Non-pigmented ciliary epithelial cell (primary cell): Measurements from ENCODE around the gene RIMS4.

Experiments used
- DNase-seq: peaks from one replicate; pipeline ENCODE4 v3.0.0-alpha.2; 2010; ENCODE audit warnings: low read depth

Gene RIMS4

GRCh38 chr20:44739942-44740341 is 70.4 kb downstream of the RIMS4 start:
- DNase-seq = no peak

DNA sequence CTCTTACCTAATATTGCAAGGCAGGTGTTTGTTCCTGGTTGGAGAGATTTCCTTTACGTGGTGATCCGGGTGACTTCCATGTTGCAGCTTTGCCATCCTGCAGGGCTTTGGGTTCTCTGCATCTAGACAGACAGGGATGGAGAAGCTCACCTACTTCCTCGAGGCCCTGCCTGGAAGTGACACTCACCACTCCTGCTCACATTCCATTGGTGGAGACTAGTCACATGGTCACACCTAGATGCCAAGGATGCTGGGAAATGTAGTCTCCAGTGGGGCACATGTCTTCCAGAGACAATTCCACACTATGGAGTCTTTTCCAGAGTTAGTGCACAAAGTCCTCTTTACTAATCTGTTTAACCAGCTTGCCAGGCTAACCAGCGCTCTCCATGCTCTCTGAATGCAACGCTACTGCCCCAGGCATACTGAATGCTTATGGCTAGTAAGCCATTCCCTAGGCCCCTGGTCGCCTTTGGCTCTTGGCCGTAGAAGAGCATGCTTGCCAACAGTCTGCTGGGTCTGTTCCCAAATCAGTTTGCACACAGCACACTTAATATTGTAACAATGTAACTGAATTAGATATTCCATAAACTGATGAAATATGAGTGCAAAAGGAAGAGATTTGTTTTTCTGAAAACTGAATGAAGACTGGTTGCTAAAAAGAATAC is 71.4 kb downstream of the RIMS4 start:
- no peak for DNase-seq

GRCh38 chr20:44737116-44737515 is 73.2 kb downstream of the RIMS4 start:
- DNase-seq = no peak

DNA sequence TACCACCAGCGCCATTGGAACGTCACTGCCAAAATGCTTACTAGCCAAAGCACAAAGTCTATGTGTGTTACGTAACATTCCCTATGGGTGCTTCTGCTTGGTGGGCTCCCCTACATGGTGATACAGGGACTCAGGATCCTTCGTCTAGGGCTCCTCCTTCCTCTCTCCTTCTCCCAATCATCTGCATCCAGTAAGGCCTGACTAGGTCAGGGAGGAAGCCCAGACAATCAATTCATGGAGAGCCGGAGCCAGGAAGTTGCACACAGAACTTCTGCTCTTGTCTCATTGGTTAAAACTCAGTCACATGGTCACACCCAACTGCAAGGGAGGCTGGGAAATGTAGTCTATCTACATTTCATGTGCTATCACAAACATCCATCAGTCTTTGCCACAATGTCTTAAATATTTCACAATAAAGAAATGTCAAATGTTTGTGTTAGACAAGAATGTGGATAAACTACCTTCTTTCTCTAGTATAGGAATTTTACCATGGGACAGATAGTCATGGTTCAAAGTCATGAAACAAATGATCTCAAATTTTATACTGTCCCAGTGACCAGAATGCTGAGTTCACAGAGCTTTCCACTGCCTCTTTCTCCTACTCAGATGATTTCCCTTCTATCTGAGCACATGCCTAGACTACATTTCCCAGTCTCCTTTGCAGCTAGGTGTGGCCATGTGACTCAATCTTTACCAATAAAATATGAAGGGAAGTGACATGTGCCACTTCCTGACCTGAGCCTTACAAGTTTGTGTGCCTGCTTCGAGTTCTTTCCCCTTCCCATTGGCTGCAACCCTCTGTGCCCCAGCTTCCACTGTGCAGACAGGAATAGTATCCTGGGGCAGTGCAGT is 74.0 kb downstream of the RIMS4 start:
- DNase-seq = no peak

GRCh38 chr20:44735816-44736169 is 74.6 kb downstream of the RIMS4 start:
- DNase-seq = no peak

DNA sequence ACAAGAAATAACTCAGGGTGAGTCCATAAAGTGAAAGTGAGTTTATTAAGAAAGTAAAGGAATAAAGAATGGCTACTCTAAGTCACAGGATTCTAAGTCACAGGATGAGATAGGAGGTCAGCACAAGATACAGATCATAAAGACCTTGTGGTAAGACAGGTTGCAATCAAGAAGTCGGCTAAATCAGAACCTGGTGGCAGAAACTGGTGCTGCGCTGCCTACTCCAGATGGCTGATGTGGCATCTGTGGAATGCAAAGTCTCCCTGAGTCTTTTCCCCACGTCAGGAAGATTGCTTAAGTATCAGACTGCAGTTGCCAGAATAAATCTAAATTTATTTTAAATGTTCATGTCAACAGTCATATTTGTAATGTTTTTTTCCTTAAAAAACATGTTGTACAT is 75.4 kb downstream of the RIMS4 start:
- no peak for DNase-seq

GRCh38 chr20:44733341-44734069 is 76.8 kb downstream of the RIMS4 start:
- no peak for DNase-seq

- DNase-seq = no peak
Measured at GRCh38 chr20:44732327-44732726, 78.0 kb downstream of the RIMS4 start.

- DNase-seq = no peak
Measured at GRCh38 chr20:44731657-44732056, 78.7 kb downstream of the RIMS4 start.

DNA sequence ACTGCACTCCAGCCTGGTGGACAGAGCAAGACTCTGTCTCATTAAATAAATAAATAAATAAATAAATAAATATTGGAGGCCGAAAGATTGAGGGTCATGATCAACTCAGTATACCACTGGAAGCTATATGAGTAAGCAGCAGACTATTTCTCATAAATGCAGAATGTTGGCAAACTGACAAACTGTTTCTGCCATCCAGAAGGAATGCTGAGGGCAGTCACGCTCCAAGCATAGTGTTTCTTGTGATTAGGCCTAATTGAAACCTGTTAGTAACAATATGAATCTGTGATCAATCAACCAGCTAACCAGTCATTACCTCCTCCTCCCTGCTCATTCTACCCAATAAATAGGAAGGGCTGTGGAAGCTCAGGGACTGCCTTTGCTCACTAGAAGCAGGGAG is 79.9 kb downstream of the RIMS4 start:
- no peak for DNase-seq

- DNase-seq = no peak
Measured at GRCh38 chr20:44728801-44729443, 81.4 kb downstream of the RIMS4 start.

GRCh38 chr20:44727651-44728050 is 82.7 kb downstream of the RIMS4 start:
- no peak for DNase-seq

- no peak for DNase-seq
Measured at GRCh38 chr20:44727039-44727438, 83.3 kb downstream of the RIMS4 start.

GRCh38 chr20:44725837-44726236 is 84.5 kb downstream of the RIMS4 start:
- DNase-seq = no peak

DNA sequence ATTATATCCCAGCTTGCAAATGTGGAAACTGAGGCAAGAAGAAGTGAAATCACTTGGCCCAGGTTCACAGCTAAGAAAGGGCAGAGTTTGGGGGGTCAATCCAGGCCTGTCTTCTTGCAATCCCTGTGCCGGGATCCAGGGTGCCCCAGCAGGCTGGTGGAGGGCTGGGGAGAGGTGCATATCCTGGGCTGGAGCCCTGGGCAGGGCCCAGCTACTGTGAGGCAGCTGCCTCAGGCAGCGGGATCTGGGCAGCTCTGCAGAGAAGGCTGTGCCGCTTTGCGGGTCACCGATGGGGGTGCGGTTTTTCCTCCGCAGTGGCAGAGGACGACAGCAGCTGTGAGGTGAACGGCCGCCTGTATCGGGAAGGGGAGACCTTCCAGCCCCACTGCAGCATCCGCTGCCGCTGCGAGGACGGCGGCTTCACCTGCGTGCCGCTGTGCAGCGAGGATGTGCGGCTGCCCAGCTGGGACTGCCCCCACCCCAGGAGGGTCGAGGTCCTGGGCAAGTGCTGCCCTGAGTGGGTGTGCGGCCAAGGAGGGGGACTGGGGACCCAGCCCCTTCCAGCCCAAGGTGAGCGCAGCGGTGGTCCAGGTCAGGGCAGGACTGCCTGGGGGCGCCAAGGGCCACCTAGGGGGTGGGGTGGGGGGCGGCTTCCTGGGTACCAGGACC is 85.8 kb downstream of the RIMS4 start:
- DNase-seq = no peak

DNA sequence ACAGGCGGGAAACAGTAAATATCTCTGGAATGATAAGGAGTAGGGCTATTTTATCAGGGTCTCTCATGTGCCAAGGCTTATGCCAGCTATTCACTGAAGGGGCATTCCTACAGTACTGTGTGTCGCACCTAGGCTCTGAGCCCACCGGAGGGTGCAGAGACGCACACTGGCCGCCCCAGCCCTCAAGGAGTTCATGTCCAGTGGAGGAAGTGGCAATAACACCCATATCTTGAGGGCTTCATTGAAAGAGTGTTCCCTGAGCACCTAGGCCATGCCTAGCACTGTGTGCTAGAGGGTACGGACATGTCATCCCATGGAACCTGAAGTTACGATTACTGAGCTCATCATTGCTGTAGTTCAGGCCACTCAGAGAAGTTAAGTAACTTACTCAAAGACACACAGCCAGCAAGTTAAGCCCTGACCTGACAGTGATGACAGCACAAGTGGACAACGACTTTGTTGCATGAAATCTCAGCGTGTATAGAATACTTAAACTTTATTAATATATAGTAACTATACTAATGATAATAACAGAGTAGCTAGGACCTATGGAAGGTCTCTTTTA is 86.5 kb downstream of the RIMS4 start:
- DNase-seq = no peak

DNA sequence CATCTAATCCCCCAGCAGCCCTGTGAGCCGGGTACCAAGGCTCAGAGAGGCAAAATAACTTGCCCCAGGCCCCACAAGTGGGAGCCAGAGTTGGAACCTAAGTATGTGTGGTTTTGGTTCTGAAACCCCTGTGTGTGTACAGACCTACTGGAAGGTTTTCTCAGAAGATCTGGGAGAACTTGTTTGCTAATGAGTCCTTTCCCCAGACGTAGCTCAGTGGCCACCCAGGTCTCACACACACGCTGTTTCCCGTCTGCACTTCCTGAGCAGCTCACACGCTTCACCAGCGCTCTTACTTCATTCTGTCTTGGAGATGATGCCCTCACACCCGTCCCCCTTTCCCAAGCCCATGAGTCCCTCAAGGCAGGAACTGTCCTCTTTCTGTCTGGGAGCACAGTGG is 87.0 kb downstream of the RIMS4 start:
- no peak for DNase-seq

DNA sequence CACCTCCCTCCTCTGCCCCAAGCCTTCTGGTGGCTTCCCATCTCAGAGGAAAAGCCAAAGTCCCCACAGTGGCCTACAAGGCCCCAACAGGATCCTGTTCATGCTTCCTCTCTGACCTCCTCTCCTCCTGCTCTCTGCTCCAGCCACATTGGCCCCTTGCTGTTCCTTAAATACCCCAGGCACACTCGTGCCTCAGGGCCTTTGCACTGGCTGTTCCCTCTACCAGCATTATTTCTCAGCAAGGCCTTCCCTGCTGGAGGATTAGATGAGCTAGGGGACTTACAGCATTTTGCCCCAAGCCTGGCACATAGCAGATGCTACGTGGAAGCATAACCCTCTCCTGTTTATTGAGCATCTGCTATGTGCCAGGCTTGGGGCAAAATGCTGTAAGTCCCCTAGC is 87.4 kb downstream of the RIMS4 start:
- DNase-seq = no peak

DNA sequence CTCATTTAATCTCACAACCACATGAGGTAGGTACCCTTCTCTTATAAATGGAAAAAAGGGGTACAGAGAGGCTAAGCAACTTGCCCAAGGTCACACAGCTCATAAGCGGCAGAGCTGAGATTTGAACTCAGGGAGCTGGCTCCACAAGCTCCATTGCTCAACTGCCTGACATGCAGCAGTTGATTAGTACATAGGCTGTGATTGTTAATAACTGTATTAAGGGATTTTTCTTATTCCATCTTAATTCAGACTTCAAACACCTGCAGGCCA is 88.6 kb downstream of the RIMS4 start:
- no peak for DNase-seq

DNA sequence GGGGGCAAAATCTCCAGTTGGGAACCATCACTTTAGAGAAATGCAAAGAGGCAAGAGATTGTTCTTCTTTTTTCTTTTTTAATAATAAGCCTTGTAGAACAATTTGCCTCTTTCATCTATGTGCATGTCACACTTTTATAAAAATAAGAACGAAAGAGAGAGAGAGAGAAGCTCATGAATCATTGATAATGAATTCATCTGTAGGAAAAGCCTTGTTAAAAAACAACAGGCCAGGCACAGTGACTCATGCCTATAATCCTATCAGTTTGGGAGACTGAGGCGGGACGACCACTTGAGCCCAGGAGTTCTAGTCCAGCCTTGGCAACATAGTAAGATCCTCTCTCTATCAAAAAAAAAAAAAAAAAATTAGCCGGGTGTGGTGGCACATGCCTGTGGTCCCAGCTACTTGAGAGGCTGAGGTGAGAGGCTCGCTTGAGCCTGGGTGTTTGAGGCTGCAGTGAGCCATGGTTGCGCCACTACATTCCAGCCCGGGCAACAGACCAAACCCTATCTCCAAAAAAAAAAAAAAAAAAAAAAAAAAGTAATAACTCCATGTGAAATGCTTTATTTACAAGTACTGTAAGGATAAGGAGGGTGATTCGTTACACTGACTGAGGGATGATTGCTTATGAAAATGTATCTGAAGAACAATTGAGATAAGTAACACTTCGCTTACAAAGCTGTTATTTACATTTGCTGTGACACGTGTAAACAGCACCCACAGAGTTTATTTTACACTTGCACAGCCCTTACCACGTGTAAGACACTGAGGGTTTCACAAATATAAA is 89.2 kb downstream of the RIMS4 start:
- DNase-seq = no peak

DNA sequence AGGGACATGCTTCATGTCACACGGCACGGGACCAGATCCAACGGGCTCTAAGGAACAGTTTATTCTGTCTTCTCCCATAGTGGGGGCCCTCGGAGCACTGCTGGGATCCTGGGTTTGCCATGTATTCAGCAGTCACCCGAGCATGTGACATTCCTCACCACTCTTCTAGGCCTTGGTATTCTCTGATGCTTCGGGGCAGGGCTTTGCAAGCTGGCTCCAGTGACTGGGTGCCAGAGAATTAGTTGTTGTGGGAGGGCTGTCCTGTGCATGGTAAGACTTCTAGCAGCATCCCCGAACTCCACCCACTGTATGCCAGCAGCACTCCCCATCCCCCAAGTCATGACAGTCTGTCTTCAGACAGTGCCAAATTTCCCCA is 89.7 kb downstream of the RIMS4 start:
- no peak for DNase-seq
